ENCODE results near the gene CHD2.

DNA sequence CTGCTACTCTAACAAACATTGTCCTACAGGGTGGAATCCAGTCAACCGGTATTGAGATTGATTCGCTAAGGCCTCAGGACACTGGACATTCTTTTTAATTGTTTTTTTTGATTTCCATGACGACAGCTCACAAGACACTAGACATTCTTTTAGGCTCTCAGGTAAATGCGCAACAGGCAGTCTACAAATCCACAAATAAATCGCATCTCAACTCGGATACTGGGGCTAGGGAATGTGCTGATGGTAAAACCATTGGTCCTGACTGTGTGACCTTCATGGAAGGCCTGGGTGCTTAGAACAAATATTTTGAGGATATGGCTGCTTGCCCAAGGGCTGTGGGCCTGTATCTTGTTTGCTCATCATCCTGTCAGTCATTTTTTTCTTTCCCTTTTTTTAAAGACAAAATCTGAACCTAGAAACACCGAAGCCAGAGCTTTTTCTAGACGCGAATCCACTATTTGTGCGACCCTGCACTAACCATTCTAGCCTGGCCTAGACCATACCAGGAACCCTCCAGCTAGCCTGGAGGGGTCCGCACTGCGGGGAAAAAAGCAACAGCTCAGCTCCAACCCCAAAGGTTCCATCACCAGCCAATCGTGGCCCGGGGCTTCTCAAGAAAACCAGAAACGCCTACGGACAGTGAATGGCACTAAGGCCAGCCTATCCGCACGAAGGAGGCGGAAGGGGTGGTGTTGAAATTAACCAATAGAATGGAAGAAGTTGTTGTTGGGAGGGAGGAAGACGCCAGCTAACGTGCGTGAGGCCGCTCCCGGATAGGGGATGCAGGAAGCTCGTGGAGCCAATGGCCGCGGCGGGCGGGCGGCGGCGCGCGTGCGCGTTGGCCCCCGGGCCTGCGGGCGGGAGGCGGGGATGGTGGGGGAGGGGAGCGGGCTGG lies 18.1 kb upstream of the CHD2 start:
- TF ChIP-seq ZNF274 (IDR thresholded peaks at IDR 0.05; ENCODE audit: low read depth, low read length) (no peak), YY1 (IDR thresholded peaks at IDR 0.05; ENCODE audit: insufficient read depth, insufficient read length) (no peak)

Data from NT2/D1 (cell line).